Measurements from ENCODE around the gene ALDH8A1.

Gene ALDH8A1

DNA sequence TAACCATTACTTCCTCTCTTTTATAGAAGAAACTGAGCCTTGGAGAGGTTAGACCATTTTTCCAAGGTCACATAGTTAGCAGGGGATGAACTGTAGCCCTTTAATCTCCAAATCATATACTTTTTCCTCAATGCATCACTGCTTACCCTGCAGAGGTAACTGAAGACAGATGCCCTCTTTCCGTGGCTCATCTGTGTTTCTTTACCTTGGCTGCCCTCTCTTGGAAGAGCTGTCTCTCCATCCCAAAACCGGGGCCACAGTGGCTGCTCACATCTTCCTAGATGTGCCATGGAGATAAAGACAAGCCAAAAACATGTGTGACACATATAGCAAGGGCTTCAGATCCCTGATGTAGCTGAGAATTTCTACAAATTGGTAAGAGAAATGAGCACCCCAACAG lies 581 bp upstream of the ALDH8A1 start:
- DNase-seq (ENCODE audit: low spot score), result no peak

DNA sequence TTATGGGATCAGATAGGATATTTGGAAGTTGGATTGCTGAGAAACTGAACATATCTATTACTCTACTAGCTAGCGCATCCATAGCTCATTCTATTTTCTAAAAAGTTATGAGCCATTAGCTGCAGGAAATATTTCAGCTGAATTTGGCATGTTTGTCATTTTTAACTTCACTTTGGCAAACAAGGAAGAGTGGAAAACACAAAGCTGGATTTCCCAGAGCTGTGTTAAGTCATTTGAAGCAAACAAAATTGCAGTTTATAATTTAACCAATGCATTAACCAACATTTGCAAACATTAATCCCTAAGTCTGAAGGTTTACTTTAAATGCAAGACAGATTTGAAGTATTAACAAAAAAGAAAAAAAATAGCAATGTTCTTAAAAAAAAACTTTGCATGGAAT lies 1.2 kb downstream of the ALDH8A1 start:
- no peak for DNase-seq (ENCODE audit: low spot score)

DNA sequence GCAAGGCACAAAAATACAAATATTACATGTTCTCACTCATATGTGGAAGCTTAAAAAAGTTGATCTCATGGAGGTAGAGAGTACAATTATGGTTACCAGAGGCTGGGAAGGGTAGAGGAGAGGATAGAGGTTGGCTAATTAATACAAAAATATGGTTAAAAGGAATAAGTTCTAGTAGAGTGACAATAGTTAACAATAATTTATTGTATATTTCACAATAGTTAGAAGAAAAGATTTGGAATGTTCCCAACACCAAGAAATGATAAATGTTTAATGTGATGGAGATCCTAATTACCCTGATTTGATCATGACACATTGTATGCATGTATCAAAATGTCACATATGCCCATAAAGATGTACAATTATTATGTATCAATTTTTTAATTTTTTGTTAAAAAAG lies 1.8 kb downstream of the ALDH8A1 start:
- no peak for DNase-seq (ENCODE audit: low spot score)

DNA sequence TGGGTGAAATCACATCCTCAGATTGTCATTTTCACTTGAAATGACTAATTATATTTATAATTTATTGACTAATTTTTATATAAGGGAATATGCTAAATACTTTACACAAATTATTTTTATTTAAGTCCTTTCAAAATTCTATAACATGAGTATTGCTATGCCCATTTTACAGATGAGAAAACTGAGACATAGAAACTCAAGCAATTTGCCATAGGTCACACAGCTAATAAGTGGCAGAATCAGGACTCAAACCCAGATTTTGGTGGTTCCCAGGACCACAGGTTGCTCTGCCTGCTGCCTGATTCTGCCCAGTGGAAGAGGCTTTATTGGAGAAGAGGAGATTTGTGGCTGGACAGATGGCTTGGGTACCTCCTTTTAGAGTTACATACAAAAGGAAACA lies 4.9 kb downstream of the ALDH8A1 start:
- no peak for DNase-seq (ENCODE audit: low spot score)

DNA sequence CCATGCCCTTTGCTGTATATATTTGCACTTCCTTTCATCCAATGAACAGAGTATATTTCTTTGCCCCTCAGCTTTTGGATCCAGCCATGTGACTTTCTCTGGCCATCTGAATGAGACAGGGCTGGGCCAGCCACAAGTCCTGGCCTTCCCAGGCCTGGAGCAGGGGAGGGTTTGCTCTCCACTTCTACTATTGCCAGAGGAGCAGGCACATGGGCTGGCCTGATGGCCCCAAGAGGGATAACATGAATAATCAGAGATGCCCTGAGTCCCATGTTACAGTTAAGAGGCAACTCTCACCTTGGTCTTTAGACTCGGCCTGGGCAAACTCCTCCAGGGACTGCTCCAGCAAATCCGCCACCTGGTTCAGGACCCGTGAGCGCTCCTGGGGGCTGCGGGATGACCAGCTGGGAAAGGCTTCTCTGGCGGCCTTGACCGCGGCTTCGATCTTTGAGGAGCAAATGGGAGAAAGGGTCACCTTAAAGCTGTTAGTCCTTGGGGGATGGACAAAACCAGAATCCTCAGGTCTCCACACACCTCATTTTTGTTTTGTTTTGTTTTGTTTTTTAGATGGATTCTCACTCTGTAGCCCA lies 6.3 kb downstream of the ALDH8A1 start:
- DNase-seq (ENCODE audit: low spot score), result no peak

DNA sequence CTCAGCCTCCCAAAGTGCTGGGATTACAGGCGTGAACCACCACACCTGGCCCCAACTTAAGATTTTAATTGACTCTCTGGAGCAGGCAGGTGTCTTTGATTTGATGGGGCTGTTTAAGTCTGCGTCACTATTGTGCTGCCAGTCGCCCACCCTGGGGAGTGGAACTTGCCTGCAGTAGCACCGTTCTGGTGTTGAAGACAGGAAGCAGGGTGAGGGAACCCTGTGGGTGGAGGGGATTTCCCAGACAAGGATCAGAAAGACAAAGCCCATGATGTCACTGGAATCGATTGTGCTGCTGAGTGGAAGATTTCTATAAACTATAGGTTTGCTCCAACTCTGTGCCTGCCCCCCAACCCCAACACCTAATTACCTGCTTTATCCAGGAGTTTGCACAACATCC lies 11.0 kb downstream of the ALDH8A1 start:
- DNase-seq (ENCODE audit: low spot score), result peak; percentile 24

DNA sequence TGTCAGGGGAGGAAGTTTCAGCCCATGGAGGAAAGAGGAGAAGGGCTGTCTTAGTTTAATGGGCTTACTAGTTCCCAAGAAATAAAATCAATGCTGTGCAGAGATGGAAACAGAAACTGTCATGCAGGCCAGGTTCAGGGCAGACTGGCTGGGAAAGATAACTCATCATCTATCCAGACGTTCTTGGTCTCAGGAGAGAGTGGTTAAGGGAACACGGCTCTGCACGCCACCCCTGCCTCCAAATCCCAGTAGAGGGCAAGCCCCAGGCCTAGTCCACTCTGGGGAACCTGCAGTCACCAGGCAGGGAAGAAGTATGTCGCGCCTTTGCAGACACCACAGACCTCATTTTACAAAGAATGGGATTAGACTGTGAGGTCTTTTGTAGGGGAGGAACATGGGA lies 12.5 kb downstream of the ALDH8A1 start:
- no peak for DNase-seq (ENCODE audit: low spot score)

DNA sequence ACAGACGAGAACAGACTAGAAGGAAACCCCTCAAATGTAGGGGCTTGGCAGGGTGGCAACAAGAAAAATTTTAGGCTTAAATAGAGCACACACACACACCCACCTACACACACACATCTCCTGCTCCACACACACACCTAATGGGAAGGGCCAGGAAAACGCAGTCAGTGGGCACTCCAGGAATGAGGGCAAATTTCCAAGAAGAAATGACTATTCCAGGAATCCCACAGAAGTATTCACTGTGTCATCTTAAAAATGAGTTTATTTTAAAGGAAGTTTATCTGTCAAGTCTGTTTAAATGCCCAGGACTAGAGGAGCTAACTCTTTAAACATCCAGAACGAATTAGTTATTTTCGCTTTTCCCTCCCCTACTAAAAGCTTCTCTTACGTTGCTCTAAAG lies 13.0 kb downstream of the ALDH8A1 start:
- no peak for DNase-seq (ENCODE audit: low spot score)

DNA sequence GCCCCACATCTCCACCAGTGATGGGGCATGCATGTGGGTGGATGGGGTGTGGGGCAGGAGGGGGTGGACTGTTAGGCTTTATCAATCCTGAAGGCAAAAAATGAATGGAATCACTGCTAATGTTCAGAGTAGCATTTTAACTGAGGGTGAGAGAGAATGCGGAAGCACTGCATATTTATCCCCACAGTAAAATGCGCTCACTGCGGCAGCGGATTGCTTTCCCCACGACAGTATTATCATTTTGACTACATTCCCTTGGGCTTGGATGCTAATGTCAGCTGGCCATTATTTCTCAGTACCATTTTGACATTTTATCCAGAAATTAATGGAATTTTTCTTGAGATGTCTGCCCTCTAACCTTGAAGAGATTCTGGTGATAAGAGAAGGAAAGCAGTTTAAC lies 13.4 kb downstream of the ALDH8A1 start:
- DNase-seq (ENCODE audit: low spot score), result no peak

DNA sequence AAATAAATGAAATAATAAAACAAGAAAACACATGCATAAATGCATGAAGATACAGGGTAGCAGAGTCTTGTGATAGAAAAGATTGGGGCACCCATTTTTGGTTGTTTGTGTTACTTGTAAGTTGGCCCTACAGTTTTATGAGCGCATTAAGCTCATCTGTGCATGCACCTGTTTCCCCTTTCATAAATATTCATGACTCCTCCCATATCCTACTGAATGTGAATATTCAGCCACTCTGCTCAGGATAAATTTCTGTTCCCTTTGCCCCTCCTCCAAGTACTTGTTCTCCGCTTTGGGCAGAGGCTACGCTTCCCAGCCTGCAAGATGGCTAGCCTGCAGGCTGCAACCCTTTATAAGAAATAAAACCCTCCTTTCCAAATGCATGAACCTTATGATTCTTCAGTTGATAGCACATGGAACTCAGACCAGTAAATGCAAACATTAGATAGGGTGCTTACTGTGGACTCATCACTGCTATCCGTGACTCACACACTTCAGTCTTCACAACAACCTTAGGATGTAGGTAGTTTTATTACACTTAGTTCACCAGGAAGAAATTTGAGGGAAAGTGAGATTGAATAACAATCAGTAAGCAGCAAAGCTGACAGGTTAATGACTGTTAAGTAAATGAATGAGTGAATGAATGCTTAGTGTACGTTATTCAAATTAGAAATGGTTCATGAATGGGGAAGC lies 15.0 kb downstream of the ALDH8A1 start:
- no peak for DNase-seq (ENCODE audit: low spot score)

DNA sequence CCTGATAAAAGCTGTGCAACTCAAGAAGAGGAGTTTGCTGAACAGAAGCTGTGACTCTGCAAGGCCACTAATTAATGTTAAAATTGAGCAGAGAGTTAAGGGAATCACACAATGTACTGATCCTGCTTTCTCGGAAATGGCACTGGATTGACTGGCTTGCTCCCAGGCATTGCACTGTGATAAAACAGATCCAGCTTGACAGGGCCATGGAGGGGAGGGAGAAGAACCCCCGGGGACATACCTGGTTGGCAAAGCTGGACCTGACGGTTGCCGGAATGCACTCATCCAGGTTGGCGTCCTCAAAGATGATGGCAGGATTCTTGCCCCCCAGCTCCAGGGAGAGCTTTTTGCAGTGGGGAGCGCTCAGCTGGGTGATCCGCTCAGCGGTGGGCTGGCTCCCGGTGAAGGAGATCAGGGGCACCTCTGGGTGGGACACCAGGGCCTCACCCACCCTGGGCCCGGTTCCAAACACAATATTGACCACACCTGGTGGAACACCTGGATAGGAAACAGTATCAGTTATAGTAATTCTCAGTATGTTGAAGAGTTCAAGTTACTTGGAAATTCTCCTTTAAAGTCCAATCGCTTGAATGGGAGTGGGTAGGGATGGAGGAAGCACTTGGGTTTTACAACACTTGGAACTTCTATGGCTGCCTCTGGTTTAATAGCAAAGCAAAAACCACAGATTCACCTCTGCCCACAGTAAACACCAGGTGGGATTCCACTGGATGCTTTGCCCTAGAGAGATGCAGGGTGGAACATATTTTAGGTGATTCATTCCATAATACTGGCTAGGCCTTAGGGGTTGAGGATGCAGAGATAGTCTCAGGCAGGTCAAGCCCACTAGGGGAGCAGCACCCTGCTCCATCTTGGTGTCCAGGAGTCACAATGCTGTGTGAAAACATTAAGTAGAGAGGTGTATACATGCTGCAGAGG lies 17.1 kb downstream of the ALDH8A1 start:
- no peak for DNase-seq (ENCODE audit: low spot score)

DNA sequence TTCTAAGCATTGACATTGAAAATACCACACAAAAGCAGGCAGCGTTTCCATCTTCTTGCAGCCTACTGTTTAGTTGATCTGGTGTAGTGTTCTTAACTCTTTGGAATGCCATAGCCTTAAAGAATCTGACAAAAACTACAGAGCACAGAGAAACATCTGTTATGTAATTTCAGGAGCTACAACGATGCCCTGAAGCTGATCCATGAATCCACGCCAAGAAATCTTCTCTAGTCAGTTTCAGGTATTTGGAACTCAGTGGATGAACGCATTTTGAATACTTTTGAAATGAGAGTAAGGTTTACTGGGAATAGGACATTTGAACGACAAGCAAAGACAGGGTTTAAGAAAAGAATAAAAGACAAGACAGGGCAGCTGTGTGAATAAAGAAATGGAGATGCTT lies 17.8 kb downstream of the ALDH8A1 start:
- DNase-seq (ENCODE audit: low spot score), result no peak

DNA sequence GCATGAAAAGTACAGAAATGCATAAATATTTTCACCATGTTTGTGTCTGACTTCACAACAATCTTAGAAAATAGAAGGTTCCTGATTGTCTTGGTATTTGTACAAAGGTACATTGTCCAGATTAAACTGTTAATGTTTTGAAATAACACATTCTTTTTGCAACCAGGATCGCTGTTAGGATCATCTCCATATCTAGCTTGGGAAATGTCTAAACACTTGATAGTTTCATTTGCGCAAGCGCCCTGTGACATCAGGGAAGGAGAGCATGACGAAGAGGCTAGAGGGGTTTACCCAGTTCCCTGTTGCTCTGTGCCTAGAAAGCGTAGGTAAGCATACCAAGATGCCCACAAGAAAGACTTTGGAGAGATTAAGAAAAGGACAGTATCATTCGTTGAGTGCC lies 19.4 kb downstream of the ALDH8A1 start:
- no peak for DNase-seq (ENCODE audit: low spot score)

DNA sequence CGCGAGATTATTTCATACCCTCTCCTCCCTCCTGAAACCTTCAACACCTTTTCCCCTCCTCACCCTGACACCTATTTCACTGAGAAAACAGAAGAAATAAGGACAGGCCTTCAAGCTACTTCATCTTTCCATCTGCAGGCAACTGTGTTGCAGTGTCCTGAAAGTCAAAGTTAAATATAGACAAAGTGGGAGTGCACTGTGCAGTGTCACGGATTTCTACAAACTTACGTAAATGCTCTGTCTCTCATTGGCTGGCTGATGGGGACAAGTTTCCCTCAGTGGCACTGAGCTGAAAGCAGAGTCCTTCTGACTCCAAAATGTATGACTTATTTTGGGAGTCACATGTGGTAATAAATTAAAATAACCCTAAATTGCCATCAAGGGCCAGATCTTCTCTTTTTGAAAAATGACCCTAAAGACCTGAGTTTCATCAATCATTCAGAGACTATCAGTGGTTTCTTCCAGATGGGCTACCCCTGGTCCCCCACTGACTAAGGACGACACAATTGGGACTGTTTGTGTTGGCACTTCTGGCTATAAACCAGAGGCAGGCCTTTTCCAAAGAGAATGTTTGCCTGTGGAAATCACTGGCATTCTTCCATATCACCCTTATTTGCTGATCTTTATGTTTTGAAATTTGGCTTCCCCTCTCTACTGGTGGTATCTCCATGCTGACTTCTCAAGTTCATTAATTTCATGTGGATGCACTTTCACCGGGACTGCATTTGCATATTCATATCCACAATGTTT lies 21.6 kb downstream of the ALDH8A1 start:
- no peak for DNase-seq (ENCODE audit: low spot score)

DNA sequence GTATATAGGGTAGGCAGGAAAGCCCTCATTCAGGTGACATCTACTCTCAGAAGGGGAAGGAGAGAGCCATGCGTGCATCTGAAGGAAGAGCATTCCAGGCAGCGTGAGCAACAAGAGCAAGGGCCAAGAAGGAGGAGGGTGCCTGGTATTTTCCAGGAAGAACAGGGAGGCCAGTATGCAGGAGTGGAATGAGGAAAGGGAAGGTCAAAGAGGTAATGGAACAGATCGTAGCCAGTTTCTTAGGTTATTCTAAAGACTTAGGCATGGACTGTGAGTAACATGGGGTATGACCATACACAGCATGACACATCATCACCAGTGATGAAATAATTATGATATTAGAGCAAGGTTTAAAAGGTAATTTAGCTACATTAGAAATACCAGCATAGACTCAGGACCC lies 24.1 kb downstream of the ALDH8A1 start:
- DNase-seq (ENCODE audit: low spot score), result no peak

DNA sequence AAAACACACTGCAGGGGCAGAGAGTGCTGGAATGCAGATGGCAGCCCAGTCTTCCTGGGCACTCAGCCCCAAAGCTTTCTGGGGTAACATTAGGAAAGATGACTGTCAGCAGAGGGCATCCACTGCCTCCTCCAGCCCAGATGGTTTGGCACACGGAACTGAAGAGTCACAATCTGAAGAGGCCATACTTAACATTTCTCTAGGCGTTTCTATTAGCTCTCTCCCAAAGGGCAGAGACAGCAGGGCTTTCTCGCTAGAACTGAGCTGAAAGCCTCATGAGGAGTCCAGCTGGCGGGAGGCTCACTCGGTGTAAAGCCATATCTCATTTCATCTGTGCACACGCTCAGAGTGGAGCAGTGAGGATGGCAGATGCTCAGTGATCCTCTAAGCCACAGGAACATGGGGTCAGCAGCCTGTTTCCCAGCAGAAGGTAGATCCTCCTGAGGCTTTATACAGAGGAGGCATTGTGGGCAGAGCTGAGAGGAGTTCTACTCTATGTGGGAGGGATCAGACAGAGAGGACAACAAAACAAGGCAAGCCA lies 28.1 kb downstream of the ALDH8A1 start:
- DNase-seq (ENCODE audit: low spot score), result no peak

DNA sequence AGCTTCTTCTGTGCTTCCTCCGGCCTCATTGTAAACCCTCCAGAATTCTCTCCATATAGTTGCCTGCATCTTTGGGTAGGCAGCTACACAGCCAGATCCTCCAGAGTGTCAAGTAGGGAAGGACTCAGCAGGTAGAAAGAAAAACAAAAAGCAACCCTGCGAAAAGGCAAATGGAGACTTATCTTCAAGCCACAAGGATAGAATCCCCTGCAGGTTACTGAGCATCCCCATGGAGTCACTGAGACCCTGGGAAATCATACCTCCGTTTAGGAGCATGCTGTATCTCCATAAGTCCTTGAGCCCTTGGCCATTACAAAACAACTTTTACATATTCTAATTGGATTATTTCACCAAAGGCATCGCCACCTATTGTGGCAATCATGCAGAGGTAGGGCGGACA lies 28.6 kb downstream of the ALDH8A1 start:
- DNase-seq (ENCODE audit: low spot score), result no peak

DNA sequence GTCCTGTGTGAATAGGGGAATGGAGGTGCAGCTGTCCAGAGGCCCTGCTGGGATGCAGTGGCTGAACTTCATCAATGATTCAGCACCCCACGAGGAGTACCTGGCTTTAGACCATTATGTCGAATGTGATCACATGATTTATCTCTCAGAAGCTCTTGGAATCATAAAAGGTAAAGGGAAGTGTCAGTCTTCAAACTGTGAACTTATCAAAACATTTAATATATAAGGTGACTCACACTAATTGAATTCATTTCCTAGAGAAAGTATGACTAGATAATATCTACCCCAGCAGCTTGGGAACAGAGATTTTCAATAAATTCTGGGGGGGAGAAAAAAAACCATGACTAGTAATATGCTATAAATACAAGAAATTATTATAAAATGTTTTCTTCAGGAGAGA lies 29.5 kb downstream of the ALDH8A1 start:
- no peak for DNase-seq (ENCODE audit: low spot score)

DNA sequence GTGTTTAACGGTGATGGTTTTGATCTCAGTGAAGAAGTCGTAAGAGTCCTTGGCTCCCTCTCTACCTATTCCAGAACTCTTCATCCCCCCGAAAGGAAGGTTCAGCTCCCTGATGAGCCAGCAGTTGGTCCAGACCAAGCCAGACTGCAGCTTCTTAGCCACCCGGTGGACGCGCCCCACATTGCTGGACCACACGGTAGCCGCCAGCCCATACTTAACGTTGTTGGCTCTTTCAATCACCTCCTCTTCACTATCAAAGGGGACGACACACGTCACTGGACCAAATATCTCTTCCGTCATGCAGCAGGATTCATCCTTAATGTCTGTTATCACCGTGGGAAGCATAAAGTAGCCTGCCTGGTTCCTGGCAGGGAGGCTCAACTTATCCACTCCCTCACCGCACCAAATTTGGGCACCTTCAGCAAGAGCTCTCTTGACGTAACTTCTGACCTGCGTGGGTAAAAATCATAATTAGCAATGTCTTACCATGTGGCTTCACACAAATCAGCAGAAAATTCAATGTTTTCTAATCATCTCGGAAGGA lies 31.4 kb downstream of the ALDH8A1 start:
- DNase-seq (ENCODE audit: low spot score), result no peak

DNA sequence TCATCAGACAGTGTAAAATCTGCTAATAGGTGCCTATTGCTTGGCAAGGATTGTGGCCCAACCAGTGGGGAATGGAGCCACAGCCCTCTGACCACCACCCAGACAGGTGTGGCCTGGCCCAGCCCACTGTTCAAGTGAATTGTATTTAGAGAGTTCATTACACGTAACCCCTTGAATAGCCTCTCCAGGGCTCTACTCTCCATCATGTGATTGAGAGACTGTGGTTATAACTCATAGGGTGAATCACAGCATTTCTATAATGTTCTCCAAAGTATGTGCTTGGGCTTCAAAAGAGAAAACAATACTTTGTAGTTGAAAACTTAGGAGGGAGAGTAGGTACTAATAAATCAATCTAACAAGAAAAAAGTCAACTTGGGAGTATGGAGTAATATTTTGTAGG lies 38.4 kb downstream of the ALDH8A1 start:
- DNase-seq (ENCODE audit: low spot score), result no peak

DNA sequence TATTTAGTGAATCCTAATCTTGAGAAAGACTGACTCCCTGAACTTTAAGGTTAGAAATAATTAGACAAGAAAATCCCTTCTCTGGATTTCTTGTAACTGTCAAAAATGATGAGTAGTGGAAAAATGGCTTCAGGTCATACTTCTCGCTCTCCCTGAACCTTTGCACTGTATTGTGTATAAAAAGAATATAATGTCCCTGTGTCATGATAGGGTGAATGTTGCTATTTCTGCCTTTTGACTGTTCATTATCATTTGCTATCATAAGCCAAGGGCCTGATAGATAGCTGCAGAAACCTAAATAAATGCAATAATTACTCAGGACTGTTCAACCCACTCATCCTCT lies 39.3 kb downstream of the ALDH8A1 start:
- no peak for DNase-seq (ENCODE audit: low spot score)

Measured in activated CD4-positive, alpha-beta T cell treated with anti-CD3 and anti-CD28 coated beads, Interleukin-2, Interleukin-4, amounts not matched to agents 100 ng/mL and 50 ng/mL, durations not matched to agents 16 hours and 8 hours (primary cell).